DOHH2 (cell line): Measurements from ENCODE around the gene KRTAP5-5.
"Not testable (repeated sequence)": the region's sequence is repeated elsewhere in the genome, so short reads cannot be mapped to it uniquely, and the experiment has no call there.

Experiments
- H3F3A ChIP-seq: fragments of 200-600 bp; sonication (generic), shearing (Covaris generic); 2 replicates; pipeline ENCODE4 v1.6.0; 2016; ENCODE audit warnings: antibody characterized with exemption, mild to moderate bottlenecking; ENCODE audit not compliant: control insufficient read depth, insufficient read depth
- H3K27ac ChIP-seq: fragments of 200-600 bp; sonication (generic); 2 replicates; pipeline ENCODE4 v1.5.1; 2014; ENCODE audit warnings: low read depth, mild to moderate bottlenecking, low read length, moderate library complexity
- H3K27me3 ChIP-seq: fragments of 200-600 bp; sonication (generic); 2 replicates; pipeline ENCODE4 v1.6.1; 2014; ENCODE audit warnings: mild to moderate bottlenecking, low read length, mixed read lengths; ENCODE audit not compliant: control insufficient read depth
- H3K36me3 ChIP-seq: fragments of 200-600 bp; sonication (generic); 2 replicates; pipeline ENCODE4 v1.6.1; 2014; ENCODE audit warnings: mild to moderate bottlenecking, low read length, moderate library complexity, mixed read lengths; ENCODE audit not compliant: control insufficient read depth
- H3K4me1 ChIP-seq: fragments of 200-600 bp; sonication (generic); 2 replicates; pipeline ENCODE4 v1.6.1; 2014; ENCODE audit warnings: mild to moderate bottlenecking, low read length, mixed read lengths; ENCODE audit not compliant: control insufficient read depth
- H3K4me2 ChIP-seq: fragments of 200-600 bp; sonication (generic); 2 replicates; pipeline ENCODE4 v1.6.0; 2014; ENCODE audit warnings: mild to moderate bottlenecking, low read length, moderate library complexity
- H3K4me3 ChIP-seq: fragments of 200-600 bp; sonication (generic); 2 replicates; pipeline ENCODE4 v1.5.1; 2014; ENCODE audit warnings: mild to moderate bottlenecking, low read length, mixed read lengths
- H3K79me2 ChIP-seq: fragments of 200-600 bp; sonication (generic); 2 replicates; pipeline ENCODE4 v1.6.1; 2014; ENCODE audit warnings: mild to moderate bottlenecking, low read length, mixed read lengths; ENCODE audit not compliant: control insufficient read depth
- H3K9me2 ChIP-seq: fragments of 200-600 bp; sonication (generic); replicated peaks from 2 replicates; pipeline ENCODE4 v1.6.1; 2014; ENCODE audit warnings: mild to moderate bottlenecking, low read length, mixed read lengths; ENCODE audit not compliant: control insufficient read depth
- H3K9me3 ChIP-seq: fragments of 200-600 bp; sonication (generic); 2 replicates; pipeline ENCODE4 v1.6.1; 2014; ENCODE audit warnings: antibody characterized with exemption, low read length, mixed read lengths; ENCODE audit not compliant: control insufficient read depth, insufficient read depth
- H4K20me1 ChIP-seq: fragments of 200-600 bp; sonication (generic); 2 replicates; pipeline ENCODE4 v1.6.0; 2014; ENCODE audit warnings: low read depth, mild to moderate bottlenecking, antibody characterized with exemption, low read length, moderate library complexity; ENCODE audit not compliant: control insufficient read depth, insufficient read depth
- EZH2phosphoT487 ChIP-seq: fragments of 200-600 bp; sonication (generic); IDR thresholded peaks from 2 replicates; pipeline ENCODE4 v1.6.1; 2017; ENCODE audit warnings: borderline replicate concordance, mild to moderate bottlenecking, antibody characterized with exemption, low read length, moderate library complexity, mixed read lengths
- TF ChIP-seq, protein P1 (sequence below): fragments of 200-600 bp; sonication (generic); IDR thresholded peaks from one replicate; pipeline ENCODE4 v1.5.1; 2014; ENCODE audit warnings: antibody characterized with exemption, mild to moderate bottlenecking, low read depth, low read length; ENCODE audit not compliant: poor library complexity, severe bottlenecking

Gene KRTAP5-5

GRCh38 chr11:1643146-1643690 is 13.6 kb downstream of the KRTAP5-5 start:
- Histone ChIP-seq H3K79me2 (no peaks in the 10 kb centered on the region), H3K4me2 (no peak overlapping the region), H4K20me1 (no peaks in the 10 kb centered on the region; the same call in 1 of the 2 replicates), H3F3A (no peaks in the 10 kb centered on the region), H3K9me3 (no peaks in the 10 kb centered on the region), H3K27ac (no peak overlapping the region), H3K27me3 (no peaks in the 10 kb centered on the region), H3K4me3 (no peak overlapping the region), H3K36me3 (no peaks in the 10 kb centered on the region), H3K9me2 (no peaks in the 10 kb centered on the region), H3K4me1 (no peaks in the 10 kb centered on the region)
- no peak for TF ChIP-seq EZH2phosphoT487
- TF ChIP-seq, protein P1, sequence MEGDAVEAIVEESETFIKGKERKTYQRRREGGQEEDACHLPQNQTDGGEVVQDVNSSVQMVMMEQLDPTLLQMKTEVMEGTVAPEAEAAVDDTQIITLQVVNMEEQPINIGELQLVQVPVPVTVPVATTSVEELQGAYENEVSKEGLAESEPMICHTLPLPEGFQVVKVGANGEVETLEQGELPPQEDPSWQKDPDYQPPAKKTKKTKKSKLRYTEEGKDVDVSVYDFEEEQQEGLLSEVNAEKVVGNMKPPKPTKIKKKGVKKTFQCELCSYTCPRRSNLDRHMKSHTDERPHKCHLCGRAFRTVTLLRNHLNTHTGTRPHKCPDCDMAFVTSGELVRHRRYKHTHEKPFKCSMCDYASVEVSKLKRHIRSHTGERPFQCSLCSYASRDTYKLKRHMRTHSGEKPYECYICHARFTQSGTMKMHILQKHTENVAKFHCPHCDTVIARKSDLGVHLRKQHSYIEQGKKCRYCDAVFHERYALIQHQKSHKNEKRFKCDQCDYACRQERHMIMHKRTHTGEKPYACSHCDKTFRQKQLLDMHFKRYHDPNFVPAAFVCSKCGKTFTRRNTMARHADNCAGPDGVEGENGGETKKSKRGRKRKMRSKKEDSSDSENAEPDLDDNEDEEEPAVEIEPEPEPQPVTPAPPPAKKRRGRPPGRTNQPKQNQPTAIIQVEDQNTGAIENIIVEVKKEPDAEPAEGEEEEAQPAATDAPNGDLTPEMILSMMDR: no peak

DNA sequence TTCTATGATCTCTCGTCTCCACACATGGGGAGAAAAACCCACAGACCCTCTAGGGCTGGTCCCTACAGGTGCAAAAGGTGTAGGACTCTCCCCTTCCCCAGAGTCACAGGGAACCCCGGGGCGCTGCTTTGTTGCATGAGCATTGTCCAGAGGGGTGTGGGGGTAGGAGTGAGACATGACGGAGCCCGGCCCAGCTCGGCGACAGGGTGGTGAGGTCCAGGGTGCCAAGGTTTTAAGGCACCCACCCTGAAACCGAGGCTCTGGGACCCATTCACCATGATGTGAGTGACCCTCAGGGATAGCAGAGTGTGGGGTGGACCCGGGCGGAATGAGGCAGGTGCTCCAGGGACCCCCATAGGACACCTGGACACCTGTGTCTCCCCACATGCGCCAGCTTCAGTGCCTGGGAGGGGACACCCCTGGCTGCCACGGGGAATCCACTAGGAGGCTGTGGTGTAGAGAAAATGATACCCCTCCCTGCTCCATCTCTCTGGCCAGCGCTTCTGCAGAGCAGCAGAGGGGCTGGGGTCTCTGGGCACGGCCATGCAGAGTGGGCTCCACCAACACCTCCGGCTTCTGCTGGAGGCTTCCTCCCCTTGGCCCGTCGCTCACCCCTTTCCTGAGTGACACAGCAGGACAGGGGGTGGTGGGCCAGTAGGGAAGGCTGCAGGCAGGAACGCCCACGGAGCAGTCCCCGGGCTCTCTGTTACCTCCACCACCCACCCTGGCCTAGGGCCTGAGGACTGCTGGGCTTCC is 15.2 kb downstream of the KRTAP5-5 start:
- no peaks in the 10 kb centered on the region for H3K9me3 ChIP-seq
- H3K4me2 ChIP-seq: no peak overlapping the region
- H3K4me1 ChIP-seq: no peaks in the 10 kb centered on the region
- no peaks in the 10 kb centered on the region; the same call in 1 of the 2 replicates for H4K20me1 ChIP-seq
- H3K79me2 ChIP-seq: no peaks in the 10 kb centered on the region
- H3F3A ChIP-seq: no peaks in the 10 kb centered on the region
- no peaks in the 10 kb centered on the region for H3K9me2 ChIP-seq
- no peak overlapping the region for H3K4me3 ChIP-seq
- no peak overlapping the region for H3K27ac ChIP-seq
- no peaks in the 10 kb centered on the region for H3K36me3 ChIP-seq
- TF ChIP-seq EZH2phosphoT487: no peak
- TF ChIP-seq, protein P1: no peak
- no peaks in the 10 kb centered on the region for H3K27me3 ChIP-seq

GRCh38 chr11:1645357-1645821 is 15.8 kb downstream of the KRTAP5-5 start:
- Histone ChIP-seq H3K27me3 (no peaks in the 10 kb centered on the region), H3K27ac (no peak overlapping the region), H3K36me3 (no peaks in the 10 kb centered on the region), H3K79me2 (no peaks in the 10 kb centered on the region), H3K4me2 (no peak overlapping the region), H3K9me2 (no peaks in the 10 kb centered on the region), H3K4me3 (no peak overlapping the region), H3K4me1 (no peaks in the 10 kb centered on the region), H3K9me3 (no peaks in the 10 kb centered on the region), H4K20me1 (no peaks in the 10 kb centered on the region; the same call in 1 of the 2 replicates), H3F3A (no peaks in the 10 kb centered on the region)
- TF ChIP-seq EZH2phosphoT487: no peak
- TF ChIP-seq, protein P1: no peak

GRCh38 chr11:1646540-1646939 is 17.0 kb downstream of the KRTAP5-5 start:
- not testable (repeated sequence) for H3K27ac ChIP-seq, H3K4me2 ChIP-seq, H3K9me2 ChIP-seq, H3F3A ChIP-seq, H3K9me3 ChIP-seq, H3K79me2 ChIP-seq, H3K4me3 ChIP-seq, H3K36me3 ChIP-seq, H3K27me3 ChIP-seq, H3K4me1 ChIP-seq, H4K20me1 ChIP-seq
